ENCODE data around the gene CMC4. TPM values are rescaled to one million over a fixed set of nuclear protein-coding genes. Genes with fewer than 3 reads are reported as not detected.

CMC4 gene
- total RNA-seq, 1 experiment from 2014 or later, result 13.0 TPM

GRCh38 chrX:155108427-155108826 is 37.5 kb upstream of the CMC4 start:
- CTCF ChIA-PET, result no interaction called here
- Histone ChIP-seq H3K4me1 (ENCODE audit: control insufficient read depth, insufficient read depth, low read length) (no peaks in the 10 kb centered on the region), H3K4me3 (ENCODE audit: low read depth in 2 of 2, low read length in 2 of 2) (no peak overlapping the region), H3K36me3 (ENCODE audit: control insufficient read depth, insufficient read depth, low read length) (peaks cover 4% of the 10 kb centered on the region; the same call in 1 of the 2 replicates), H3K27ac (ENCODE audit: low read length) (no peak overlapping the region), H3K27me3 (ENCODE audit: control insufficient read depth, insufficient read depth, low read length) (no peaks in the 10 kb centered on the region), H3K9me3 (ENCODE audit: control insufficient read depth, insufficient read depth, low read depth, low read length) (no peaks in the 10 kb centered on the region)
- intact Hi-C loops (cut with micrococcal nuclease; ENCODE audit: unreplicated experiment) (no loop called here), in situ Hi-C loops (cut with HindIII; ENCODE audit: low pct_unique_long_range_greater_than_20kb, low sequenced_read_pairs) (no loop called here)
- POLR2A ChIA-PET, result no interaction called here
- TF ChIP-seq CTCF (IDR thresholded peaks at IDR 0.05), result no peak
- no peak for TF ChIP-seq POLR2AphosphoS5 (IDR thresholded peaks at IDR 0.05; ENCODE audit: low read depth, low read length)
- no peak for TF ChIP-seq SIN3A (IDR thresholded peaks at IDR 0.05; ENCODE audit: borderline replicate concordance, insufficient read depth, low read depth, low read length)
- no peak for TF ChIP-seq REST (IDR thresholded peaks at IDR 0.05; ENCODE audit: insufficient read depth in 1 of 2, low read depth in 2 of 2, low read length in 1 of 2)
- no peak for TF ChIP-seq TCF7L2 (IDR thresholded peaks at IDR 0.05; ENCODE audit: low read depth, low read length)
- no TSS peak for BruUV-seq (replicated peaks)
- DNase-seq (ENCODE audit: low read depth, low spot score), result no peak
- ATAC-seq, result no peak

DNA sequence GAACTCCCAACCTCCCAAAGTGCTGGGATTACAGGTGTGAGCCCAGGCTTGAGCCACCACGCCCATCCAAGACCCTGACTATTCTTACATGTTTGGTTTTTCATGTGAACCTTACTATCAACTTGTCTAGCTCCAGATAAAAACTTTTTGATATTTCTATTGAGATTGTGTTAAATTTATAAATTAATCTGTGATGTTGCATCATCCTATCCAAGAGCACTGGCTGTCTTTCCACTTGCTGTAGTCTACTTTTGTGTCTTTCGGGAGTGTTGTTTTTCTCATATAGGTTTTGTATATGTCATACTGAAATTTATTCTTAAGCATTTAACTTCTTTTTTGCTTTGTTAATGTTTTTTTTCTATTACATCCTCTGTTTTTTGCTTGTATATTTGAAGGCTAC is 35.0 kb upstream of the CMC4 start:
- intact Hi-C loops (cut with micrococcal nuclease; ENCODE audit: unreplicated experiment), result no loop called here
- Histone ChIP-seq H3K36me3 (ENCODE audit: control insufficient read depth, insufficient read depth, low read length) (peaks cover 4% of the 10 kb centered on the region; the same call in 1 of the 2 replicates), H3K27ac (ENCODE audit: low read length) (no peak overlapping the region), H3K9me3 (ENCODE audit: control insufficient read depth, insufficient read depth, low read depth, low read length) (no peaks in the 10 kb centered on the region), H3K4me1 (ENCODE audit: control insufficient read depth, insufficient read depth, low read length) (no peaks in the 10 kb centered on the region), H3K4me3 (ENCODE audit: low read depth in 2 of 2, low read length in 2 of 2) (no peak overlapping the region), H3K27me3 (ENCODE audit: control insufficient read depth, insufficient read depth, low read length) (no peaks in the 10 kb centered on the region)
- CTCF ChIA-PET, result no interaction called here
- POLR2A ChIA-PET, result no interaction called here
- DNase-seq (ENCODE audit: low read depth, low spot score) (no peak), ATAC-seq (no peak)
- in situ Hi-C loops (cut with HindIII; ENCODE audit: low pct_unique_long_range_greater_than_20kb, low sequenced_read_pairs), result no loop called here
- TF ChIP-seq CTCF (IDR thresholded peaks at IDR 0.05) (no peak), SIN3A (IDR thresholded peaks at IDR 0.05; ENCODE audit: borderline replicate concordance, insufficient read depth, low read depth, low read length) (no peak), TCF7L2 (IDR thresholded peaks at IDR 0.05; ENCODE audit: low read depth, low read length) (no peak), POLR2AphosphoS5 (IDR thresholded peaks at IDR 0.05; ENCODE audit: low read depth, low read length) (no peak), REST (IDR thresholded peaks at IDR 0.05; ENCODE audit: insufficient read depth in 1 of 2, low read depth in 2 of 2, low read length in 1 of 2) (no peak)
- BruUV-seq (replicated peaks), result no TSS peak

Data from Panc1 (cell line).